Effector CD8-positive, alpha-beta T cell (primary cell): ENCODE measurements around the gene APP.

ENCODE experiments used
- DNase-seq: peaks from one replicate; lab custom pipeline; 2025; lab: John Stamatoyannopoulos, UW
- total RNA-seq, 4 experiments: gene quantifications; one replicate each; lab custom pipeline; 2026; lab: John Stamatoyannopoulos, UW

APP gene
- total RNA-seq, result 10.5 to 28.5 (median 19.4) reads per million in 4 experiments

GRCh38 chr21:26170471-26171257 lies at the start of gene APP:
TSS of gene APP (minus strand) at chr21:26170770. CDS start at chr21:26170620, 150 bp downstream.
- peak; percentile 80 for DNase-seq

GRCh38 chr21:26212220-26212619 lies 41.6 kb upstream of the APP start:
- DNase-seq, result no peak

GRCh38 chr21:26210614-26211013 lies 40.0 kb upstream of the APP start:
- DNase-seq, result no peak

GRCh38 chr21:26207021-26207420 lies 36.5 kb upstream of the APP start:
- no peak for DNase-seq

GRCh38 chr21:26199456-26199855 lies 28.9 kb upstream of the APP start:
- DNase-seq, result no peak

GRCh38 chr21:26195708-26196107 lies 25.1 kb upstream of the APP start:
- no peak for DNase-seq

- no peak for DNase-seq
Observed at GRCh38 chr21:26194811-26195251, 24.3 kb upstream of the APP start.

- no peak for DNase-seq
Observed at GRCh38 chr21:26194326-26194725, 23.8 kb upstream of the APP start.

GRCh38 chr21:26191609-26192008 lies 21.0 kb upstream of the APP start:
- DNase-seq, result no peak

- DNase-seq, result no peak
Observed at GRCh38 chr21:26188422-26188821, 17.9 kb upstream of the APP start.

GRCh38 chr21:26185446-26185845 lies 14.9 kb upstream of the APP start:
- no peak for DNase-seq

GRCh38 chr21:26185021-26185420 lies 14.5 kb upstream of the APP start:
- DNase-seq, result no peak

- DNase-seq, result no peak
Observed at GRCh38 chr21:26179501-26179900, 8.9 kb upstream of the APP start.

GRCh38 chr21:26177746-26178426 lies 7.3 kb upstream of the APP start:
- no peak for DNase-seq

GRCh38 chr21:26177187-26177586 lies 6.6 kb upstream of the APP start:
- no peak for DNase-seq

GRCh38 chr21:26171258-26172100 lies 909 bp upstream of the APP start:
- no peak for DNase-seq

GRCh38 chr21:26169611-26170470 lies 729 bp downstream of the APP start:
- DNase-seq, result no peak

- DNase-seq, result no peak
Observed at GRCh38 chr21:26169061-26169610, 1.4 kb downstream of the APP start.

GRCh38 chr21:26168371-26168770 lies 2.2 kb downstream of the APP start:
- DNase-seq, result no peak

- no peak for DNase-seq
Observed at GRCh38 chr21:26167593-26167992, 3.0 kb downstream of the APP start.

GRCh38 chr21:26165331-26165730 lies 5.2 kb downstream of the APP start:
- DNase-seq, result no peak
